HCT116 (cell line): ENCODE results near the gene TRIM62. TPM values are rescaled to one million over a fixed set of nuclear protein-coding genes. Genes with fewer than 3 reads are reported as not detected.
"Not testable (repeated sequence)": the region's sequence is repeated elsewhere in the genome, so short reads cannot be mapped to it uniquely, and the experiment has no call there.

Source experiments
- ATAC-seq: fragments of 200-7000 bp; cut with Tn5 transposase; 2 replicates; pipeline ENCODE4 v1.9.1; 2020; ENCODE audit warnings: mild to moderate bottlenecking, moderate library complexity
- BruUV-seq: library from RNA; stranded (reverse); fragments of 400-500 nt; replicated peaks from 2 replicates; lab custom pipeline; 2021; lab: Mats Ljungman, UMichigan
- CTCF ChIA-PET: fragments of 300-600 bp; sonication (Branson Sonifier 250); formaldehyde crosslinking; loops from one replicate; lab custom pipeline; 2021; ENCODE audit warnings: antibody characterized with exemption; lab: Charles Lee
- POLR2A ChIA-PET: fragments of 300-600, 350-600 bp; sonication (Branson Sonifier 250); formaldehyde crosslinking; loops from one replicate; lab custom pipeline; 2021; ENCODE audit warnings: antibody characterized with exemption; lab: Charles Lee
- RAD21 ChIA-PET, 2 experiments: fragments of 300-600 bp; sonication (Branson Sonifier 250); formaldehyde crosslinking; loops; one replicate each; lab custom pipeline; 2023; ENCODE audit warnings: low total read pairs in 2 of 2; ENCODE audit not compliant: uncharacterized antibody in 2 of 2, unreplicated experiment in 2 of 2, low non-redundant PET in 1 of 2; lab: Charles Lee
- DNase-seq: peaks from one replicate; pipeline ENCODE4 v3.0.0-alpha.2; 2010; ENCODE audit warnings: low read depth, low spot score
- H2AFZ ChIP-seq: fragments of 200-600 bp; shearing (Covaris generic), sonication (generic); 2 replicates; pipeline ENCODE4 v1.6.1; 2017; ENCODE audit warnings: low read depth, mixed run types, mixed read lengths, antibody characterized with exemption, low read length; ENCODE audit not compliant: poor library complexity, severe bottlenecking
- H3K27ac ChIP-seq: 2 replicates; pipeline ENCODE4 v1.5.1; 2012; ENCODE audit warnings: low read depth, low read length
- H3K27me3 ChIP-seq: fragments of 200-600 bp; sonication (generic); 2 replicates; pipeline ENCODE4 v1.6.1; 2016; ENCODE audit warnings: mixed run types, low read length, mixed read lengths; ENCODE audit not compliant: insufficient read depth
- H3K36me3 ChIP-seq, 2 experiments: fragments of 200-500 bp in 1 of 2; fragments of 200-600 bp in 1 of 2; sonication (Bioruptor generic) in 1 of 2; sonication (generic) in 1 of 2; 2 replicates each; pipeline versions ENCODE4 v1.5.1 to v1.6.1; 2014 to 2016; ENCODE audit warnings: low read length in 2 of 2, inconsistent platforms in 1 of 2, mixed read lengths in 1 of 2, mixed run types in 1 of 2; ENCODE audit not compliant: insufficient read depth in 2 of 2, control insufficient read depth in 1 of 2
- H3K4me1 ChIP-seq, 2 experiments: fragments of 200-600 bp in 1 of 2; sonication (generic) in 1 of 2; 2 replicates each; pipeline versions ENCODE4 v1.5.1 to v1.6.1; 2012 to 2017; ENCODE audit warnings: low read length in 2 of 2, inconsistent platforms in 1 of 2, mild to moderate bottlenecking in 1 of 2, mixed read lengths in 1 of 2, mixed run types in 1 of 2, moderate library complexity in 1 of 2; ENCODE audit not compliant: insufficient read depth in 2 of 2, control insufficient read depth in 1 of 2
- H3K4me2 ChIP-seq: fragments of 200-600 bp; sonication (generic); 2 replicates; pipeline ENCODE4 v1.6.1; 2017; ENCODE audit warnings: mixed run types, low read length, mixed read lengths
- H3K4me3 ChIP-seq, 2 experiments: fragments of 200-600 bp in 1 of 2; sonication (generic) in 1 of 2; replicated peaks in 1 of 2; 2 replicates each; pipeline ENCODE4 v1.5.1; 2011 to 2016; ENCODE audit warnings: low read length in 2 of 2, control low read depth in 1 of 2, low read depth in 1 of 2, mild to moderate bottlenecking in 1 of 2, mixed read lengths in 1 of 2, mixed run types in 1 of 2
- H3K79me2 ChIP-seq: fragments of 200-600 bp; sonication (generic); 2 replicates; pipeline ENCODE4 v1.6.1; 2017; ENCODE audit warnings: mild to moderate bottlenecking, mixed run types, low read length, moderate library complexity, mixed read lengths; ENCODE audit not compliant: insufficient read depth
- H3K9ac ChIP-seq: fragments of 200-600 bp; sonication (generic); 2 replicates; pipeline ENCODE4 v1.6.1; 2016; ENCODE audit warnings: low read length, mixed read lengths
- H3K9me2 ChIP-seq: fragments of 200-600 bp; sonication (generic), shearing (Covaris generic); 2 replicates; pipeline ENCODE4 v1.6.1; 2017; ENCODE audit warnings: mixed run types, mild to moderate bottlenecking, moderate library complexity; ENCODE audit not compliant: insufficient read depth
- H3K9me3 ChIP-seq, 2 experiments: fragments of 200-500 bp in 1 of 2; fragments of 200-600 bp in 1 of 2; sonication (Bioruptor generic) in 1 of 2; sonication (generic) in 1 of 2; 2 replicates each; pipeline ENCODE4 v1.6.1; 2014 to 2017; ENCODE audit warnings: low read length in 2 of 2, mixed read lengths in 2 of 2, inconsistent platforms in 1 of 2, low read depth in 1 of 2, mild to moderate bottlenecking in 1 of 2, mixed run types in 1 of 2, moderate library complexity in 1 of 2; ENCODE audit not compliant: control insufficient read depth in 1 of 2, insufficient read depth in 1 of 2
- H4K20me1 ChIP-seq: fragments of 200-600 bp; sonication (generic), shearing (Covaris generic); 2 replicates; pipeline ENCODE4 v1.6.1; 2017; ENCODE audit warnings: mixed run types, mild to moderate bottlenecking, moderate library complexity; ENCODE audit not compliant: insufficient read depth
- CBX3 ChIP-seq: IDR thresholded peaks from 2 replicates; pipeline ENCODE4 v1.6.1; 2012; ENCODE audit warnings: low read depth
- CTCF ChIP-seq, 3 experiments: fragments of 200-600 bp in 1 of 3; sonication (generic) in 1 of 3; IDR thresholded peaks in 2 of 3; conservative IDR thresholded peaks in 1 of 3; 2 replicates each; pipeline ENCODE4 v1.5.1; 2012 to 2017; ENCODE audit warnings: low read depth in 2 of 3, low read length in 2 of 3, antibody characterized with exemption in 1 of 3, borderline replicate concordance in 1 of 3, control low read depth in 1 of 3, mild to moderate bottlenecking in 1 of 3, mixed read lengths in 1 of 3, mixed run types in 1 of 3, moderate library complexity in 1 of 3; ENCODE audit not compliant: insufficient read depth in 1 of 3
- REST ChIP-seq: IDR thresholded peaks from 2 replicates; pipeline ENCODE4 v1.6.1; 2012; ENCODE audit warnings: low read depth
- YY1 ChIP-seq: IDR thresholded peaks from 2 replicates; pipeline ENCODE4 v1.6.1; 2011; ENCODE audit warnings: low read length, low read depth, moderate library complexity, mild to moderate bottlenecking; ENCODE audit not compliant: insufficient replicate concordance; ENCODE audit errors: extremely low read depth
- intact Hi-C: fragments of 100-400 bp; cut with micrococcal nuclease; formaldehyde crosslinking; loops from 2 replicates; pipeline ENCODE4 v1.10.0; 2022
- total RNA-seq: library from RNA; stranded (reverse); gene quantifications from one replicate; pipeline ENCODE4 v1.2.1, GENCODE V29; 2021; ENCODE audit not compliant: unreplicated experiment

TRIM62 gene
- total RNA-seq, 1 experiment from 2014 or later: 6.5 TPM

- RAD21 ChIA-PET: no interaction called here
- no peaks in the 10 kb centered on the region for H3K27me3 ChIP-seq
- no peaks in the 10 kb centered on the region for H3K36me3 ChIP-seq
- no peak overlapping the region for H3K4me2 ChIP-seq
- intact Hi-C loops: loop anchor here (5.0 kb wide), 3 partner anchors 187 to 362 kb away; partner anchors contain the start of gene ZSCAN20
- no peak for DNase-seq
- no peak overlapping the region for H2AFZ ChIP-seq
- no peak overlapping the region for H3K4me3 ChIP-seq
- no peak overlapping the region for H3K9ac ChIP-seq
- TF ChIP-seq CBX3: 0 out of 2 replicates have a peak, but pooled peaks have one; percentile 16
- TF ChIP-seq YY1: no peak
- TF ChIP-seq REST: no peak
- TF ChIP-seq CTCF (IDR thresholded peaks at IDR 0.05 in 2 of 3, conservative IDR thresholded peaks at IDR 0.05 in 1 of 3; ENCODE audit: borderline replicate concordance in 1 of 3, insufficient read depth in 1 of 3, low read depth in 2 of 3, low read length in 2 of 3): no peak
- POLR2A ChIA-PET: no interaction called here
- H3K27ac ChIP-seq: no peak overlapping the region
- no TSS peak for BruUV-seq
- no peaks in the 10 kb centered on the region for H3K4me1 ChIP-seq
- no peaks in the 10 kb centered on the region for H3K9me2 ChIP-seq
- no peak for ATAC-seq
- CTCF ChIA-PET: interaction anchor here (1.4 kb wide), 1 partner anchor 185 kb away, joined by 4 read pairs; no protein-coding TSS in a partner anchor
- H3K9me3 ChIP-seq: peaks cover 0 to 6% of the 10 kb centered on the region in 2 experiments; a peak in 1 of 4 replicates
- H4K20me1 ChIP-seq: no peaks in the 10 kb centered on the region
- H3K79me2 ChIP-seq: no peaks in the 10 kb centered on the region
Measured at GRCh38 chr1:33110477-33110876, 71.4 kb downstream of the TRIM62 start.

DNA sequence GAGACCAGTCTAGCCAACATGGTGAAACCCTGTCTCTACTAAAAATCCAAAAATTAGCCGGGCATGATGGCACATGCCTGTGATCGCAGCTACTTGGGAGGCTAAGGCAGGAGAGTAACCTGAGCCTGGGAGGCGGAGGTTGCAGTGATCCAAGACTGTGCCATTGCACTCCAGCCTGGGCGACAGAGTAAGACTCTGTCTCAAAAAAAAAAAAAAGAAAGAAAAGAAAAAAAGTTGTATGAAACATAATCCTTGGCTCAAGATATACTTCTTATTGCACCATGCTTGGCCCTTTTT, 81.8 kb downstream of the TRIM62 start:
- H3K27me3 ChIP-seq, POLR2A ChIA-PET, ATAC-seq, RAD21 ChIA-PET, H3K36me3 ChIP-seq, BruUV-seq, H3K9me2 ChIP-seq, H3K79me2 ChIP-seq, DNase-seq, H3K9me3 ChIP-seq, H2AFZ ChIP-seq, H4K20me1 ChIP-seq, intact Hi-C loops: not testable (repeated sequence)
- peak overlapping the region; percentile 56 for H3K9ac ChIP-seq
- CTCF ChIA-PET: interaction anchor here (1.1 kb wide), 1 partner anchor 13 kb away, joined by 3 read pairs; no protein-coding TSS in a partner anchor
- peak overlapping the region; percentile 78 for H3K27ac ChIP-seq
- H3K4me2 ChIP-seq: peak overlapping the region; percentile 75
- peaks cover 26 to 45% of the 10 kb centered on the region in 2 experiments for H3K4me1 ChIP-seq
- peak overlapping the region in 1 of 2 experiments; percentile 36; a peak in 3 of 4 replicates for H3K4me3 ChIP-seq
